Mesothelial cell of epicardium (in vitro differentiated cells): ENCODE data around the gene INTU. TPM values are rescaled to one million over a fixed set of nuclear protein-coding genes. Genes with fewer than 3 reads are reported as not detected.
"Not testable (repeated sequence)": the region's sequence is repeated elsewhere in the genome, so short reads cannot be mapped to it uniquely, and the experiment has no call there.

ENCODE experiments used
- DNase-seq, 2 experiments: peaks; one replicate each; pipeline ENCODE4 v3.0.0; 2021; ENCODE audit warnings: low spot score in 2 of 2; ENCODE audit not compliant: unreplicated experiment in 2 of 2
- H3K27ac Mint-ChIP-seq: 2 replicates; pipeline ENCODE4 v1.8.0; 2021; ENCODE audit warnings: mixed read lengths
- H3K27me3 Mint-ChIP-seq: 2 replicates; pipeline ENCODE4 v1.8.0; 2021; ENCODE audit warnings: low read depth, mixed read lengths
- H3K36me3 Mint-ChIP-seq: 2 replicates; pipeline ENCODE4 v1.8.0; 2021; ENCODE audit warnings: mixed read lengths
- H3K4me1 Mint-ChIP-seq: 2 replicates; pipeline ENCODE4 v1.8.0; 2021; ENCODE audit warnings: mixed read lengths
- H3K4me3 Mint-ChIP-seq: 2 replicates; pipeline ENCODE4 v1.8.0; 2021; ENCODE audit warnings: mild to moderate bottlenecking, moderate library complexity, mixed read lengths
- H3K9me3 Mint-ChIP-seq: 2 replicates; pipeline ENCODE4 v1.8.0; 2021; ENCODE audit warnings: mixed read lengths
- total RNA-seq: library from RNA; stranded (reverse); gene quantifications from 3 replicates; pipeline ENCODE4 v1.2.1, GENCODE V29; 2021
- TF ChIP-seq, protein P1 (sequence below): fragments of 200-600 bp; sonication (generic); IDR thresholded peaks from one replicate; pipeline ENCODE4 v1.5.0; 2021; ENCODE audit warnings: antibody characterized with exemption; ENCODE audit not compliant: unreplicated experiment

The INTU gene
- total RNA-seq = 25.0 to 27.7 TPM (median 26.2 TPM) in 3 replicates

DNA sequence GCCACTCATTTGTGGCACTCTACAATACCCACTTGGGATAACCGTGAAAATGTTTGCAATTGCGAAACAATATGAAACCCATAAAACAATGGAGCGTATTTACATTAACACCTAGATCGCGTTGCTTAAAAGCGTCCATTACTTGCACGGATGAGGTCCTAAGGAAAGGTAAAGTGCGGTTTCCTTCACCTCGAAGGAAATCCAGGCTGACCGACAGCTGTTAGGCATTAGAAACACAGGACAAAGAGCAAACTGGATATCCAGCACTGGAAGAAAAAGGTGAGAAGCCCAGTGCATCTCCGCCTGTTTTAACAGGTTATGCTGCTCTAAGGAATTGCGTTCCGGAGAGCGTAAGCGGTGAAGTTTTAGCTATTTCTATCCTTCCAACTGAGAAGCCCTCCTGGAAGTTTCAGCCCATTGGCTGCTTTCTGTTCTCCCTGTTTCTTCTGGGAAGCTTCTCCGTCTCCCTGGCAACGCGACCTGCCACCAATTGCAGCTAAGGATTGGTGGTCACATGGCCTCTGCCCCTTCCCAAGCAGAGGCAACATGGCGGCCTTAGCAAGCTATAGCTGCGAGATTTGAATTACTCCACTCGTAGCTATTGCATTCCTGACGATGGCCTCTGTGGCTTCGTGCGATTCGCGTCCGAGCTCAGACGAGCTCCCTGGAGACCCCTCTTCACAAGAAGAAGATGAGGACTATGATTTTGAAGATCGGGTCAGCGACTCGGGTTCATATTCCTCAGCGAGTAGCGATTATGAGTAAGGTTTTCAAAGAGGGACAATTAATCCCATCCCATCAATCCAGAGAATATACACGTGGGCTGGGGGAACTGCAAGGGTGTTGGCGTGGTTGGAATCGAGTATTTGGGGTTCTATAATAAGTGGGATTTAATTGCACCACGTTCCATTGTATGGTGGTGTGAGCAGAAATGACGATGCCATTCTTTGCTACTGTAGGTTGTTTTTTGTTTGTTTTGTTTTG, at the start of gene INTU:
INTU (plus strand) TSS at position 538 of the 984 bp plus-strand sequence; CDS start at position 616, 78 bp downstream.
- H3K4me1 Mint-ChIP-seq = peaks cover 18% of the 10 kb centered on the region
- DNase-seq = peak; percentile 84 to 91
- H3K27me3 Mint-ChIP-seq = peaks cover 17% of the 10 kb centered on the region
- peak within 1 kb of the TSS; percentile 94 for H3K4me3 Mint-ChIP-seq
- no peaks in the 10 kb centered on the region for H3K9me3 Mint-ChIP-seq
- peaks cover 2% of the 10 kb centered on the region for H3K36me3 Mint-ChIP-seq
- TF ChIP-seq, protein P1, sequence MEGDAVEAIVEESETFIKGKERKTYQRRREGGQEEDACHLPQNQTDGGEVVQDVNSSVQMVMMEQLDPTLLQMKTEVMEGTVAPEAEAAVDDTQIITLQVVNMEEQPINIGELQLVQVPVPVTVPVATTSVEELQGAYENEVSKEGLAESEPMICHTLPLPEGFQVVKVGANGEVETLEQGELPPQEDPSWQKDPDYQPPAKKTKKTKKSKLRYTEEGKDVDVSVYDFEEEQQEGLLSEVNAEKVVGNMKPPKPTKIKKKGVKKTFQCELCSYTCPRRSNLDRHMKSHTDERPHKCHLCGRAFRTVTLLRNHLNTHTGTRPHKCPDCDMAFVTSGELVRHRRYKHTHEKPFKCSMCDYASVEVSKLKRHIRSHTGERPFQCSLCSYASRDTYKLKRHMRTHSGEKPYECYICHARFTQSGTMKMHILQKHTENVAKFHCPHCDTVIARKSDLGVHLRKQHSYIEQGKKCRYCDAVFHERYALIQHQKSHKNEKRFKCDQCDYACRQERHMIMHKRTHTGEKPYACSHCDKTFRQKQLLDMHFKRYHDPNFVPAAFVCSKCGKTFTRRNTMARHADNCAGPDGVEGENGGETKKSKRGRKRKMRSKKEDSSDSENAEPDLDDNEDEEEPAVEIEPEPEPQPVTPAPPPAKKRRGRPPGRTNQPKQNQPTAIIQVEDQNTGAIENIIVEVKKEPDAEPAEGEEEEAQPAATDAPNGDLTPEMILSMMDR = no peak
- peak within 1 kb of the TSS; percentile 98 for H3K27ac Mint-ChIP-seq

- H3K27ac Mint-ChIP-seq, H3K36me3 Mint-ChIP-seq, H3K9me3 Mint-ChIP-seq, H3K4me1 Mint-ChIP-seq, H3K27me3 Mint-ChIP-seq, H3K4me3 Mint-ChIP-seq, DNase-seq: not testable (repeated sequence)
Measured at GRCh38 chr4:127586496-127586895, 46.3 kb upstream of the INTU start.

DNA sequence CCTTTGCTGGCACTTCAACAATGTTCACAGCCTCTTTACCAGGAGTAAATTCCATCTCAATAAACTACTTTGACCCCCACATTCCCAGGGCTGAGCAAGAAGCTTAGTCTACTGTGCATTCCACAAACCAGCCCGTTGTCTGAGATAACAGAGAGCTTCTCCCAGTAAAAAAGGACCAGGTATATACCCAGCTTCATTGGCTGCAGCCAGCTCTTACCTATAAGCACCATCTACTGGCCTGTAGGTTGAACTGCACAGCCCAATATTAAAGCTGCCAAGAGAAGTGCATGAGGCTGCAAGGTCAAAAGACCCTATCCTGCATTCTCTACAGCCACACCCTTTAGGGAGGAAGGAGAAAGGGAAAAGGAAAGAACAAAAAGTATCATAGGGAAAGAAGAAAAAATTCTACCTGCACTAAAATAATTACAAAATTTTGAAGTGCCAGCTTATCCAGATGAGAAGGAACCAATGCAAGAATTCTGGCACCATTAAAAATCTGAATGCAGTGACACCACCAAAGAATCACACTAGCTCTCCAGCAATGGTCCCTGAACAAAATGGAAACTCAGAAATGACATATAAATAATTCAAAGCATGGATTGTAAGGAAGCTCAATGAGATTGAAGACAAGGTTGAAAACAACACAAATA, 45.7 kb upstream of the INTU start:
- peaks cover 3% of the 10 kb centered on the region for H3K27me3 Mint-ChIP-seq
- no peak for DNase-seq
- no peak overlapping the region for H3K4me3 Mint-ChIP-seq
- H3K9me3 Mint-ChIP-seq = peaks cover 4% of the 10 kb centered on the region
- H3K4me1 Mint-ChIP-seq = peaks cover 4% of the 10 kb centered on the region
- TF ChIP-seq, protein P1 = peak; percentile 41
- H3K36me3 Mint-ChIP-seq = no peaks in the 10 kb centered on the region
- no peak overlapping the region for H3K27ac Mint-ChIP-seq

DNA sequence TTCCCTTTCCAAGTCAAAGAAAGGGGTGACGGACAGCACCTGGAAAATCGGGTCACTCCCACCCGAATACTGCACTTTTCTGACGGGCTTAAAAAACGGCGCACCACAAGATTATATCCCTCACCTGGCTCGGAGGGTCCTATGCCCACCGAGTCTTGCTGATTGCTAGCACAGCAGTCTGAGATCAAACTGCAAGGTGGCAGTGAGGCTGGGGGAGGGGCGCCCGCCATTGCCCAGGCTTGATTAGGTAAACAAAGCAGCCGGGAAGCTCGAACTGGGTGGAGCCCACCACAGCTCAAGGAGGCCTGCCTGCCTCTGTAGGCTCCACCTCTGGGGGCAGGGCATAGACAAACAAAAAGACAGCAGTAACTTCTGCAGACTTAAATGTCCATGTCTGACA, 43.6 kb upstream of the INTU start:
- H3K4me1 Mint-ChIP-seq, H3K36me3 Mint-ChIP-seq, H3K27ac Mint-ChIP-seq, H3K27me3 Mint-ChIP-seq, DNase-seq, H3K4me3 Mint-ChIP-seq, H3K9me3 Mint-ChIP-seq: not testable (repeated sequence)

- Mint-ChIP-seq H3K27me3 (no peaks in the 10 kb centered on the region), H3K9me3 (peaks cover 3% of the 10 kb centered on the region), H3K36me3 (no peaks in the 10 kb centered on the region), H3K4me3 (no peak overlapping the region), H3K4me1 (peaks cover 5% of the 10 kb centered on the region), H3K27ac (no peak overlapping the region)
- TF ChIP-seq, protein P1 = no peak
- no peak for DNase-seq
Measured at GRCh38 chr4:127598656-127599055, 34.1 kb upstream of the INTU start.

DNA sequence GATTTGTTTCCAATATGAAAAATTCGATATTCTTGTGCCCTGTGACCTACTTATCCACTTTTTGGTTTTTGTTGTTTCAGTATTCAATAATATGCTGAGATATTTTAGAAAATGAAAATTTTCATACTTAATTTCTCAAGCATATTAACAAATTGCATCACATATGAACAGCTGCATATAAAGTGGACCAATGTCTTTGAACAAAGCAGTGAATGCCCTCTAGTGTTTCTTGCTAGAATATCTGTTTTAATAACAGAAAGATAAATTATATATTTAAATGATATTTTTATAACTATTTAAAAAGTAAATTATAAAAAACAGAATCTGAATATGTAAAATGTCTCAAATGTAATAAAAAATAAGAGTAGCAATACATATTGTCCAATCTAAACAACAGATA, 31.7 kb upstream of the INTU start:
- Mint-ChIP-seq H3K36me3 (no peaks in the 10 kb centered on the region), H3K27me3 (peaks cover 8% of the 10 kb centered on the region), H3K27ac (no peak overlapping the region), H3K4me3 (no peak overlapping the region), H3K4me1 (peaks cover 13% of the 10 kb centered on the region), H3K9me3 (no peaks in the 10 kb centered on the region)
- TF ChIP-seq, protein P1 = peak; percentile 38
- DNase-seq = no peak
